Neural cell (in vitro differentiated cells): ENCODE results near the gene TARS2.

Experiments
- CTCF ChIP-seq: fragments of 450-650 bp; IDR thresholded peaks from 2 replicates; pipeline ENCODE4 v1.5.1; 2014; ENCODE audit warnings: antibody characterized with exemption, mild to moderate bottlenecking, moderate library complexity; ENCODE audit not compliant: poor library complexity, severe bottlenecking
- EP300 ChIP-seq: fragments of 450-650 bp; conservative IDR thresholded peaks from 2 replicates; pipeline ENCODE4 v1.6.1; 2014; ENCODE audit warnings: antibody characterized with exemption, mild to moderate bottlenecking, moderate library complexity; ENCODE audit not compliant: poor library complexity, severe bottlenecking
- POLR2AphosphoS5 ChIP-seq: IDR thresholded peaks from 2 replicates; pipeline ENCODE4 v1.6.1; 2012
- RAD21 ChIP-seq: fragments of 450-650 bp; conservative IDR thresholded peaks from 2 replicates; pipeline ENCODE4 v1.6.1; 2014; ENCODE audit warnings: antibody characterized with exemption, mild to moderate bottlenecking, moderate library complexity
- TAF1 ChIP-seq: IDR thresholded peaks from 2 replicates; pipeline ENCODE4 v1.6.1; 2012; ENCODE audit warnings: low read depth

- TF ChIP-seq CTCF (no peak), POLR2AphosphoS5 (no peak), RAD21 (no peak), EP300 (no peak), TAF1 (no peak)
Measured at GRCh38 chr1:150543500-150544143, 56.4 kb downstream of the TARS2 start.
